Natural killer cell treated with Interleukin-12 subunit alpha and Interleukin-12 subunit beta and Interleukin-15 and Interleukin-18, amount 100 ng/mL, for 72 hours (primary cell): ENCODE results near the gene CH25H. TPM values are rescaled to one million over a fixed set of nuclear protein-coding genes. Genes with fewer than 3 reads are reported as not detected.
"Not testable (repeated sequence)": the region's sequence is repeated elsewhere in the genome, so short reads cannot be mapped to it uniquely, and the experiment has no call there.

Source experiments
- ATAC-seq, 2 donors: fragments of 150-1000 bp; cut with Tn5 transposase in 1 of 2; sonication (Bioruptor Pico), chemical (Tn5 transposase) in 1 of 2; 2 replicates each; pipeline ENCODE4 v1.10.0; 2021
- DNase-seq: peaks from one replicate; pipeline ENCODE4 v3.0.0; 2022; ENCODE audit warnings: low spot score
- H3K27ac Mint-ChIP-seq, 2 donors: 1 replicate in 1 of 2; 2 replicates in 1 of 2; pipeline ENCODE4 v1.8.0; 2022; ENCODE audit warnings: mixed read lengths in 2 of 2, mild to moderate bottlenecking in 1 of 2, moderate library complexity in 1 of 2
- H3K27me3 Mint-ChIP-seq, 2 donors: 1 replicate in 1 of 2; 2 replicates in 1 of 2; pipeline ENCODE4 v1.8.0; 2022; ENCODE audit warnings: mixed read lengths in 2 of 2
- H3K36me3 Mint-ChIP-seq: one replicate; pipeline ENCODE4 v1.8.0; 2022; ENCODE audit warnings: mixed read lengths
- H3K4me1 Mint-ChIP-seq, 2 donors: 1 replicate in 1 of 2; 2 replicates in 1 of 2; pipeline ENCODE4 v1.8.0; 2022; ENCODE audit warnings: low read depth in 2 of 2, mixed read lengths in 2 of 2, mild to moderate bottlenecking in 1 of 2
- H3K4me3 Mint-ChIP-seq: one replicate; pipeline ENCODE4 v1.8.0; 2022; ENCODE audit warnings: mixed read lengths
- H3K9me3 Mint-ChIP-seq: 2 replicates; pipeline ENCODE4 v1.8.0; 2022; ENCODE audit warnings: mixed read lengths
- total RNA-seq, 2 donors: library from RNA; stranded (reverse); gene quantifications; one replicate each; pipeline ENCODE4 v1.2.3, GENCODE V29; 2022

CH25H gene
- total RNA-seq, 2 donors from 2014 or later, result not detected

DNA sequence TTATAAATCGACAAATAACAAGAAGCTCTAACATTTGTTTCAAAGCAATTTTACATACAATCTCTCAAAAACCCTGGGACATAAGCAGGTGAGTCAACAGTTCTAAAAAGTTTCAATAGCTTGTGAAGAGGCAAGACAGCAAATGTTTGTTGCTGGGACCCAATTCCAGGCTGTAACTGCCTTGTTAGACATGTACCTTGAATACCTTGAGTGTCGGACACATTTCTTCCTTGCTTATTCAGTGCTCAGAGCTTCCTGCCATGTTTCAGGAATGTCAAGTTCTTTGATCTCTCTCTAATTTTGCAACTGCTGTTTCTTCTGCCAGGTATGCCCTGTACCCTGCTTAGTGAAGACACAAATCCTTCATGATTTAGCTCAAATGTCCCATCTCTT lies 5.1 kb downstream of the CH25H start:
- DNase-seq (no peak), ATAC-seq (no peak)
- no peaks in the 10 kb centered on the region for H3K36me3 Mint-ChIP-seq
- no peak overlapping the region for H3K4me3 Mint-ChIP-seq
- H3K27me3 Mint-ChIP-seq, result peaks cover 12 to 17% of the 10 kb centered on the region in 2 donors
- H3K27ac Mint-ChIP-seq, result no peak overlapping the region
- no peaks in the 10 kb centered on the region for H3K9me3 Mint-ChIP-seq
- peaks cover 9 to 17% of the 10 kb centered on the region in 2 donors for H3K4me1 Mint-ChIP-seq

DNA sequence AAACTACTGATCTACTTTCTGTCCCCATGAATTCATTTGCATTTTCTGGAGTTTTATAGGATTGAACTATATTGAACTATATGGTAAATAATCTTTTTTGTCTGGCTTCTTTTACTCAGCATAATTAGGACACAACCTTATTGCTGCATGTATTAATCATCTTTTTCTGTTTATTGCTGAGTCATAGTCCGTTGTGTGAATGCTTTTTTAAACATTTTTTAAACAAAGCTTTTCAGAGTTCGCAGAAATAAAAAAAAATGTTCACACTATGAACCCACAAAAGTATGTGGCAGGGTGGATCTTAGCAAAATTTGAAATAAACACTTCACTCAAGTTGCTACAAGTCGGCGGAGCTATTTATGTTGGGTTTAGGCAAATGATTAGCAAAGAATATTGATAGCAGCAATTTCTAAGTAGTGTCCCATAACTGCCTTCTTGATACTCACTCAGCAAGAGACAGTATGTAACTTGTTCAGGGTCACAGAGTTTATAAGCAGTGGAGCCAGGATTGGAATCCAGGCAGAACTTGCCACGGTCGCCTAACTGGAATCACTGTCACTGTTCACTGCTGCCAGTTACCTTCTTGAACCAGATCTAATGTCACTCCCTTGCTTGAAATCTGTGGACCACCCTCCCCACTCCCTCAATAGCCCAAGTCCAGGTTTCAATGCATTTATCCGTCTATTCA lies 5.6 kb downstream of the CH25H start:
- peak in 1 of 2 donors; percentile 51 for ATAC-seq
- H3K4me1 Mint-ChIP-seq, result peaks cover 3 to 12% of the 10 kb centered on the region in 2 donors

DNA sequence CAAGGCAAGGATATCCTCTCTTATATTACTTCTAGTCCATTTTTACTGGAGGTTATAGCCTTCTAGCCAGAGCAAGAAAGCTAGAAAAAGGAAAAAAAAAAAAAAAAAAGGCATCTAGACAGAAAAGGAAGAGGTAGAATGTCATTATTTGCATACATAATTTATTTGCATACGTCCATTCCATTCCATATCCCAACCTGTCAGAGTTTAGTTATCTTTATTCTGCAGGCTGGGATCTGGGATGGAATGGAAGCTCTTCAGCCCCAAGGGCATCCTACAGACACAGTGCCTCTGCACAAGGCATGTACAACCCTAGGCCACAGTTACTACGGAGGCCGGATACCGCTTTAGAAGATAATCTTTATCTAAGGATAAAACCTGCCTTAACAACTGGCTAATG lies 9.6 kb downstream of the CH25H start:
- DNase-seq, result no peak
- no peak for ATAC-seq
- H3K27ac Mint-ChIP-seq, result no peak overlapping the region

More for the DNA sequence above, 5.6 kb downstream of the CH25H start:
- H3K36me3 Mint-ChIP-seq, result no peaks in the 10 kb centered on the region
- peak overlapping the region; percentile 3 to 40 for H3K27ac Mint-ChIP-seq
- H3K9me3 Mint-ChIP-seq, result no peaks in the 10 kb centered on the region
- H3K27me3 Mint-ChIP-seq, result peaks cover 7 to 12% of the 10 kb centered on the region in 2 donors
- DNase-seq, result no peak
- peak overlapping the region; percentile 15 for H3K4me3 Mint-ChIP-seq

GRCh38 chr10:89191301-89191700 lies 15.8 kb downstream of the CH25H start:
- H3K9me3 Mint-ChIP-seq, H3K27ac Mint-ChIP-seq, H3K4me1 Mint-ChIP-seq, DNase-seq, H3K36me3 Mint-ChIP-seq, ATAC-seq, H3K4me3 Mint-ChIP-seq: not testable (repeated sequence)
- H3K27me3 Mint-ChIP-seq, result peaks cover 12 to 40% of the 10 kb centered on the region in 2 donors

More for the DNA sequence above, 9.6 kb downstream of the CH25H start:
- H3K27me3 Mint-ChIP-seq, result peaks cover 5 to 24% of the 10 kb centered on the region in 2 donors
- peaks cover 0 to 10% of the 10 kb centered on the region in 2 donors for H3K4me1 Mint-ChIP-seq
- H3K9me3 Mint-ChIP-seq, result no peaks in the 10 kb centered on the region
- no peak overlapping the region for H3K4me3 Mint-ChIP-seq
- no peaks in the 10 kb centered on the region for H3K36me3 Mint-ChIP-seq

DNA sequence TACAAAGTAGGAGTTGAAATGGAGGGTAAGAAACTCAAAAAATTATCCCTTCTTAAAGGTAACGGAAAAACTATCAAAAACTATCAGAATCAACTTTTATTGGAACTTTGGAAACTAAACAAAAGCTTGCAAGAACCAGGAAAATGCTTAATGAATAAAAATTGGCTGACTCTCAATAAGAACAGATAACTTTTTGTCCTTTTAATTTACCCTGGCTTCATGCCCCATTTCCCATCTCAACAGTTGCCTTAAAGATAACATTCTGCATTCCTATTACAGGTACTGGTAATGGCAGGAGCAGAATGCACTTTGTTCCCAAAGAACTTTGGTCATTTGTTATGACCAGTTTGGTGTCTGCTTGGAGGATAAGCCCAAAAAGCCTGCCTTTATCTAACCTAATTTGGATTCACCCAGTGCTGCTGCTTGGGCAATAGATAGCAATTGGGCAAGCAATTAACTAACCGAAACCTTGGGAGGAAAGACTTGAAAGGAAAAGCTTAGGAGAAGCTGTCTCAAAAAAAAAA lies 17.8 kb downstream of the CH25H start:
- Mint-ChIP-seq H3K36me3 (no peaks in the 10 kb centered on the region), H3K27ac (no peak overlapping the region), H3K4me3 (no peak overlapping the region), H3K27me3 (peaks cover 15 to 34% of the 10 kb centered on the region in 2 donors), H3K4me1 (no peaks in the 10 kb centered on the region), H3K9me3 (no peaks in the 10 kb centered on the region)
- ATAC-seq (no peak), DNase-seq (no peak)

DNA sequence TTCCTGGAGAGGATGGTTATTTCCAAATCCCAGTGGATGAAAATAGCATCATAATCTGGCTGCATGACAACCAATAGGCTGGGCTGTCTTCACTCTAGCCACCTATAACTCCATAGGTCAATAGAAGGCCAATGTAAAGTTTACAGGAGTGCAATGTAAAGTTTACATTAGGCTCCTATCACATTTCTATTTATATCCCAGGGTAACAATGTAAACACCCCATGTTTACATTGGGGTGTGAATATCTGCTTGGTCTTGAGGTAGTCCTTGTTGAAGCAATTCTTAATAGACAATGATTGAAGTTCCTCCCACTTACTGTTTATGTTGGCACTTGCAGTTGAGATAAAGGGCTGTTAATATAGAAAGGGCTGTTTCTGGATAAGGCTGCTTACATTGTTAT lies 21.5 kb downstream of the CH25H start:
- H3K4me1 Mint-ChIP-seq, result no peaks in the 10 kb centered on the region
- H3K9me3 Mint-ChIP-seq, result no peaks in the 10 kb centered on the region
- no peak overlapping the region for H3K4me3 Mint-ChIP-seq
- H3K36me3 Mint-ChIP-seq, result no peaks in the 10 kb centered on the region
- peaks cover 9 to 16% of the 10 kb centered on the region in 2 donors for H3K27me3 Mint-ChIP-seq
- no peak for DNase-seq
- no peak for ATAC-seq
- H3K27ac Mint-ChIP-seq, result no peak overlapping the region

- DNase-seq (no peak), ATAC-seq (no peak)
- H3K9me3 Mint-ChIP-seq, result no peaks in the 10 kb centered on the region
- H3K36me3 Mint-ChIP-seq, result no peaks in the 10 kb centered on the region
- H3K27ac Mint-ChIP-seq, result no peak overlapping the region
- no peaks in the 10 kb centered on the region for H3K4me1 Mint-ChIP-seq
- peaks cover 9 to 14% of the 10 kb centered on the region in 2 donors for H3K27me3 Mint-ChIP-seq
- no peak overlapping the region for H3K4me3 Mint-ChIP-seq
These were observed 22.5 kb downstream of the CH25H start for GRCh38 chr10:89184638-89185037.

GRCh38 chr10:89183571-89183970 lies 23.5 kb downstream of the CH25H start:
- H3K4me3 Mint-ChIP-seq, result no peak overlapping the region
- no peaks in the 10 kb centered on the region for H3K9me3 Mint-ChIP-seq

GRCh38 chr10:89182894-89183293 lies 24.2 kb downstream of the CH25H start:
- no peak overlapping the region for H3K27ac Mint-ChIP-seq
- no peak for ATAC-seq
- H3K4me1 Mint-ChIP-seq, result no peaks in the 10 kb centered on the region
- no peak overlapping the region for H3K4me3 Mint-ChIP-seq
- no peak for DNase-seq
- no peaks in the 10 kb centered on the region for H3K9me3 Mint-ChIP-seq
- H3K27me3 Mint-ChIP-seq, result peaks cover 9% of the 10 kb centered on the region in 2 donors
- H3K36me3 Mint-ChIP-seq, result no peaks in the 10 kb centered on the region

More at GRCh38 chr10:89183571-89183970, 23.5 kb downstream of the CH25H start:
- DNase-seq (no peak), ATAC-seq (no peak)
- no peak overlapping the region for H3K27ac Mint-ChIP-seq
- no peaks in the 10 kb centered on the region for H3K36me3 Mint-ChIP-seq
- peaks cover 9% of the 10 kb centered on the region in 2 donors for H3K27me3 Mint-ChIP-seq
- no peaks in the 10 kb centered on the region for H3K4me1 Mint-ChIP-seq

DNA sequence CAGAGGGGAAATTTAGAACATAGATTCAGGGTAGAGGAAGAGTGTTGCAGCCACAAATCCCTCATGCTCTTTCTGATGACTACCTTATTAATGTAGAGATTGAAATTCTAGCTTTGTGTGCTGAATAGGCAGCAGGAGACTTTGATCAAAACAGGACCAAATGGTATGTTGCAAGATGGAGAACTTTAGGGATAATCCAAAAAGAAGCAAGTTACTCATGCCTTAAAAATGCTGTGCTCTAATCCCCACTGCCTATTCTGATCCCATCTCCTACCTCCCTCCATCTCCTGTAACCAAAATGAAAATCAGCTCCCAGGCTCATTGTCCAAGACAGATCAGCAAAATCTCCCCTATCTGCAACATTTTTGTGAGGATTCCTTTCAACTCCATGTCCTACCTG lies 31.3 kb downstream of the CH25H start:
- DNase-seq, result no peak
- H3K9me3 Mint-ChIP-seq, result no peaks in the 10 kb centered on the region

DNA sequence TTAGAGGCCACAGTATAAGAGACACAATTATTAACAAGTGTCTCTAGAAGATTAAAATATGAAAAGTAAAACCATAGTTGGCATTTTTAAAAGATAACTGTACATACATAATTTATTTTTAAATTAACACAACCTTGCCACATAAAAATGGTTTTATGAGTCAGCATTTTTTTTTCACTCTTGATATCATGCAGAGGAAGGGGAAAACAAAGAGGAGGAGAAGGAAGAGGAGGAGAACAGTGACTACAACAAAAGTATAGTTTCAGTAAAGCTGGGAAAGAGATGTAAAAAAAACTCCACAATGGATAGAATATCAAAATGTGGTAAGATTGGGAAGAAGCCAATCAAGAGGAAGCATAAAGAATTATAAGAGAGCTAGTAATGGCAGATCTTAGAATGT lies 34.0 kb downstream of the CH25H start:
- Mint-ChIP-seq H3K27ac (no peak overlapping the region), H3K27me3 (peaks cover 27 to 41% of the 10 kb centered on the region in 2 donors), H3K4me3 (no peak overlapping the region), H3K36me3 (no peaks in the 10 kb centered on the region), H3K9me3 (no peaks in the 10 kb centered on the region), H3K4me1 (peaks cover 2 to 6% of the 10 kb centered on the region in 2 donors)
- DNase-seq (no peak), ATAC-seq (no peak)

More for the DNA sequence above, 31.3 kb downstream of the CH25H start:
- Mint-ChIP-seq H3K4me3 (no peak overlapping the region), H3K27ac (no peak overlapping the region), H3K36me3 (no peaks in the 10 kb centered on the region), H3K4me1 (peaks cover 2 to 6% of the 10 kb centered on the region in 2 donors), H3K27me3 (peaks cover 22 to 27% of the 10 kb centered on the region in 2 donors)
- no peak for ATAC-seq

GRCh38 chr10:89171996-89172395 lies 35.1 kb downstream of the CH25H start:
- DNase-seq, result no peak
- Mint-ChIP-seq H3K4me1 (peaks cover 2 to 6% of the 10 kb centered on the region in 2 donors), H3K27me3 (peaks cover 27 to 41% of the 10 kb centered on the region in 2 donors), H3K36me3 (no peaks in the 10 kb centered on the region), H3K27ac (no peak overlapping the region), H3K4me3 (no peak overlapping the region), H3K9me3 (no peaks in the 10 kb centered on the region)
- no peak for ATAC-seq

- no peak overlapping the region for H3K27ac Mint-ChIP-seq
- DNase-seq, result no peak
- no peaks in the 10 kb centered on the region for H3K36me3 Mint-ChIP-seq
- peaks cover 2 to 6% of the 10 kb centered on the region in 2 donors for H3K4me1 Mint-ChIP-seq
- no peaks in the 10 kb centered on the region for H3K9me3 Mint-ChIP-seq
- H3K4me3 Mint-ChIP-seq, result no peak overlapping the region
- peaks cover 31 to 46% of the 10 kb centered on the region in 2 donors for H3K27me3 Mint-ChIP-seq
- no peak for ATAC-seq
These were observed 35.7 kb downstream of the CH25H start for GRCh38 chr10:89171263-89171872.

- H3K27ac Mint-ChIP-seq, result not testable (repeated sequence)
- H3K27me3 Mint-ChIP-seq, result peaks cover 39 to 67% of the 10 kb centered on the region in 2 donors
These were observed 38.7 kb downstream of the CH25H start for GRCh38 chr10:89168354-89168900.

More at GRCh38 chr10:89168354-89168900, 38.7 kb downstream of the CH25H start:
- not testable (repeated sequence) for ATAC-seq, H3K36me3 Mint-ChIP-seq, H3K9me3 Mint-ChIP-seq, H3K4me3 Mint-ChIP-seq, DNase-seq
- peaks cover 14 to 20% of the 10 kb centered on the region in 2 donors for H3K4me1 Mint-ChIP-seq
